H1 (cell line): ENCODE data around the gene ABI3BP. TPM values are rescaled to one million over a fixed set of nuclear protein-coding genes. Genes with fewer than 3 reads are reported as not detected.

ENCODE experiments used
- BCL11A ChIP-seq, 2 experiments: IDR thresholded peaks; one replicate each; pipeline ENCODE4 v1.6.1; 2011; ENCODE audit warnings: low read depth in 2 of 2, low read length in 2 of 2, mild to moderate bottlenecking in 2 of 2
- CEBPB ChIP-seq: IDR thresholded peaks from 2 replicates; pipeline ENCODE4 v1.6.1; 2012; ENCODE audit warnings: low read depth, low read length
- CTCF ChIP-seq, 3 experiments: IDR thresholded peaks; 1 replicate in 2 of 3; 2 replicates in 1 of 3; pipeline versions ENCODE4 v1.5.1 to v1.6.1; 2011; ENCODE audit warnings: low read length in 3 of 3, mild to moderate bottlenecking in 3 of 3, inconsistent platforms in 2 of 3, low read depth in 1 of 3, moderate library complexity in 1 of 3; ENCODE audit not compliant: insufficient read depth in 1 of 3; ENCODE audit errors: control extremely low read depth in 1 of 3
- KDM4A ChIP-seq: IDR thresholded peaks from one replicate; pipeline ENCODE4 v1.7.1; 2012; ENCODE audit warnings: low read depth, mild to moderate bottlenecking, moderate library complexity, low read length, inconsistent platforms; ENCODE audit not compliant: severe bottlenecking
- polyA plus RNA-seq, 7 experiments: library from polyadenylated mRNA; depleted of rRNA in 3 of 7; stranded (reverse) in 5 of 7; unstranded in 2 of 7; fragments of >200 nt in 5 of 7; fragments of 200-250 nt in 2 of 7; gene quantifications; 1 replicate in 5 of 7; 2 replicates in 1 of 7; 4 replicates in 1 of 7; pipeline versions ENCODE4 v1.2.1 to v1.2.3, GENCODE V29; 2011 to 2013; ENCODE audit warnings: missing spikeins in 2 of 7, mixed read lengths in 2 of 7
- total RNA-seq: library from RNA; stranded (reverse); fragmentation: NEBNext Ultra II Directional; extraction: Animal tissue kit (Norgen Biotek cat#: 25700); gene quantifications from 2 replicates; pipeline ENCODE4 v1.2.1, GENCODE V29; 2021
- TF ChIP-seq, protein P1 (sequence below): fragments of 300-600 bp; sonication (generic); IDR thresholded peaks from 2 replicates; pipeline ENCODE4 v1.7.1; 2012; ENCODE audit warnings: low read length, moderate library complexity, mild to moderate bottlenecking, inconsistent platforms; ENCODE audit not compliant: insufficient replicate concordance

Gene ABI3BP
- total and polyA plus RNA-seq, 2 of the 8 experiments (the other 6 are each of a cell fraction or from before 2014, with no cell fraction given), result 0.08 to 0.32 TPM

DNA sequence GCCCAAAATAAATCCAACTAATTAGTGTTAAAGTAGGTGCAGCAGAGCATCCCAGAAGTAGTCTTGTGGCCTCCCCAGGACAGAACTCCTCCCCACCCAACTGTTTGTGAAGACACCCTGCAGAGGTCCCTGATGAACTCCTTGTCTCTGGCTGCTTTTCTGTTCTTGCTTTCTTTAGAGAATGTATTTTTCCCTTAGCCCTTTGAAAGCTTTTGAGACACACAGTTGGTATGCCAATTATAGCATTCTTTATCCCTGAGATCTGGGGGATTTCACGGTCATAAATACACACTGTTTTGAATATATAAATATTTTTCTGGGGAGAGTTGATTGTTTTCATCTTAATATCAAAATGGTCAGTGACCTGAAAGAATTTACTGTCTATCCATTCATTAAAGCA lies 274.1 kb downstream of the ABI3BP start (continued):
- TF ChIP-seq, protein P1, sequence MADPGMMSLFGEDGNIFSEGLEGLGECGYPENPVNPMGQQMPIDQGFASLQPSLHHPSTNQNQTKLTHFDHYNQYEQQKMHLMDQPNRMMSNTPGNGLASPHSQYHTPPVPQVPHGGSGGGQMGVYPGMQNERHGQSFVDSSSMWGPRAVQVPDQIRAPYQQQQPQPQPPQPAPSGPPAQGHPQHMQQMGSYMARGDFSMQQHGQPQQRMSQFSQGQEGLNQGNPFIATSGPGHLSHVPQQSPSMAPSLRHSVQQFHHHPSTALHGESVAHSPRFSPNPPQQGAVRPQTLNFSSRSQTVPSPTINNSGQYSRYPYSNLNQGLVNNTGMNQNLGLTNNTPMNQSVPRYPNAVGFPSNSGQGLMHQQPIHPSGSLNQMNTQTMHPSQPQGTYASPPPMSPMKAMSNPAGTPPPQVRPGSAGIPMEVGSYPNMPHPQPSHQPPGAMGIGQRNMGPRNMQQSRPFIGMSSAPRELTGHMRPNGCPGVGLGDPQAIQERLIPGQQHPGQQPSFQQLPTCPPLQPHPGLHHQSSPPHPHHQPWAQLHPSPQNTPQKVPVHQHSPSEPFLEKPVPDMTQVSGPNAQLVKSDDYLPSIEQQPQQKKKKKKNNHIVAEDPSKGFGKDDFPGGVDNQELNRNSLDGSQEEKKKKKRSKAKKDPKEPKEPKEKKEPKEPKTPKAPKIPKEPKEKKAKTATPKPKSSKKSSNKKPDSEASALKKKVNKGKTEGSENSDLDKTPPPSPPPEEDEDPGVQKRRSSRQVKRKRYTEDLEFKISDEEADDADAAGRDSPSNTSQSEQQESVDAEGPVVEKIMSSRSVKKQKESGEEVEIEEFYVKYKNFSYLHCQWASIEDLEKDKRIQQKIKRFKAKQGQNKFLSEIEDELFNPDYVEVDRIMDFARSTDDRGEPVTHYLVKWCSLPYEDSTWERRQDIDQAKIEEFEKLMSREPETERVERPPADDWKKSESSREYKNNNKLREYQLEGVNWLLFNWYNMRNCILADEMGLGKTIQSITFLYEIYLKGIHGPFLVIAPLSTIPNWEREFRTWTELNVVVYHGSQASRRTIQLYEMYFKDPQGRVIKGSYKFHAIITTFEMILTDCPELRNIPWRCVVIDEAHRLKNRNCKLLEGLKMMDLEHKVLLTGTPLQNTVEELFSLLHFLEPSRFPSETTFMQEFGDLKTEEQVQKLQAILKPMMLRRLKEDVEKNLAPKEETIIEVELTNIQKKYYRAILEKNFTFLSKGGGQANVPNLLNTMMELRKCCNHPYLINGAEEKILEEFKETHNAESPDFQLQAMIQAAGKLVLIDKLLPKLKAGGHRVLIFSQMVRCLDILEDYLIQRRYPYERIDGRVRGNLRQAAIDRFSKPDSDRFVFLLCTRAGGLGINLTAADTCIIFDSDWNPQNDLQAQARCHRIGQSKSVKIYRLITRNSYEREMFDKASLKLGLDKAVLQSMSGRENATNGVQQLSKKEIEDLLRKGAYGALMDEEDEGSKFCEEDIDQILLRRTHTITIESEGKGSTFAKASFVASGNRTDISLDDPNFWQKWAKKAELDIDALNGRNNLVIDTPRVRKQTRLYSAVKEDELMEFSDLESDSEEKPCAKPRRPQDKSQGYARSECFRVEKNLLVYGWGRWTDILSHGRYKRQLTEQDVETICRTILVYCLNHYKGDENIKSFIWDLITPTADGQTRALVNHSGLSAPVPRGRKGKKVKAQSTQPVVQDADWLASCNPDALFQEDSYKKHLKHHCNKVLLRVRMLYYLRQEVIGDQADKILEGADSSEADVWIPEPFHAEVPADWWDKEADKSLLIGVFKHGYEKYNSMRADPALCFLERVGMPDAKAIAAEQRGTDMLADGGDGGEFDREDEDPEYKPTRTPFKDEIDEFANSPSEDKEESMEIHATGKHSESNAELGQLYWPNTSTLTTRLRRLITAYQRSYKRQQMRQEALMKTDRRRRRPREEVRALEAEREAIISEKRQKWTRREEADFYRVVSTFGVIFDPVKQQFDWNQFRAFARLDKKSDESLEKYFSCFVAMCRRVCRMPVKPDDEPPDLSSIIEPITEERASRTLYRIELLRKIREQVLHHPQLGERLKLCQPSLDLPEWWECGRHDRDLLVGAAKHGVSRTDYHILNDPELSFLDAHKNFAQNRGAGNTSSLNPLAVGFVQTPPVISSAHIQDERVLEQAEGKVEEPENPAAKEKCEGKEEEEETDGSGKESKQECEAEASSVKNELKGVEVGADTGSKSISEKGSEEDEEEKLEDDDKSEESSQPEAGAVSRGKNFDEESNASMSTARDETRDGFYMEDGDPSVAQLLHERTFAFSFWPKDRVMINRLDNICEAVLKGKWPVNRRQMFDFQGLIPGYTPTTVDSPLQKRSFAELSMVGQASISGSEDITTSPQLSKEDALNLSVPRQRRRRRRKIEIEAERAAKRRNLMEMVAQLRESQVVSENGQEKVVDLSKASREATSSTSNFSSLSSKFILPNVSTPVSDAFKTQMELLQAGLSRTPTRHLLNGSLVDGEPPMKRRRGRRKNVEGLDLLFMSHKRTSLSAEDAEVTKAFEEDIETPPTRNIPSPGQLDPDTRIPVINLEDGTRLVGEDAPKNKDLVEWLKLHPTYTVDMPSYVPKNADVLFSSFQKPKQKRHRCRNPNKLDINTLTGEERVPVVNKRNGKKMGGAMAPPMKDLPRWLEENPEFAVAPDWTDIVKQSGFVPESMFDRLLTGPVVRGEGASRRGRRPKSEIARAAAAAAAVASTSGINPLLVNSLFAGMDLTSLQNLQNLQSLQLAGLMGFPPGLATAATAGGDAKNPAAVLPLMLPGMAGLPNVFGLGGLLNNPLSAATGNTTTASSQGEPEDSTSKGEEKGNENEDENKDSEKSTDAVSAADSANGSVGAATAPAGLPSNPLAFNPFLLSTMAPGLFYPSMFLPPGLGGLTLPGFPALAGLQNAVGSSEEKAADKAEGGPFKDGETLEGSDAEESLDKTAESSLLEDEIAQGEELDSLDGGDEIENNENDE, result no peak
- TF ChIP-seq KDM4A (no peak), BCL11A (IDR thresholded peaks at IDR 0.05; ENCODE audit: low read depth in 2 of 2, low read length in 2 of 2) (no peak), CTCF (IDR thresholded peaks at IDR 0.05; ENCODE audit: control extremely low read depth in 1 of 3, insufficient read depth in 1 of 3, low read depth in 1 of 3, low read length in 3 of 3) (no peak), CEBPB (no peak)
- TF ChIP-seq, all 59 proteins: peak for 0
